ENCODE results near the gene EHBP1.
"Not testable (repeated sequence)": the region's sequence is repeated elsewhere in the genome, so short reads cannot be mapped to it uniquely, and the experiment has no call there.

Gene EHBP1

GRCh38 chr2:63074399-63074798 is 368.9 kb downstream of the EHBP1 start:
- not testable (repeated sequence) for DNase-seq (ENCODE audit: low read depth)

- DNase-seq (ENCODE audit: low read depth): no peak
Measured at GRCh38 chr2:63078852-63079606, 373.5 kb downstream of the EHBP1 start.

GRCh38 chr2:63081404-63081803 is 375.9 kb downstream of the EHBP1 start:
- no peak for DNase-seq (ENCODE audit: low read depth)

GRCh38 chr2:63086687-63087086 is 381.2 kb downstream of the EHBP1 start:
- DNase-seq (ENCODE audit: low read depth): no peak

GRCh38 chr2:63092401-63092800 is 386.9 kb downstream of the EHBP1 start:
- DNase-seq (ENCODE audit: low read depth): no peak

- no peak for DNase-seq (ENCODE audit: low read depth)
Measured at GRCh38 chr2:63092857-63093256, 387.3 kb downstream of the EHBP1 start.

GRCh38 chr2:63093502-63093901 is 388.0 kb downstream of the EHBP1 start:
- no peak for DNase-seq (ENCODE audit: low read depth)

Measured in amniotic epithelial cell (primary cell).